ENCODE results near the gene NOD2. TPM values are rescaled to one million over a fixed set of nuclear protein-coding genes. Genes with fewer than 3 reads are reported as not detected.

The NOD2 gene
- total RNA-seq, 1 experiment from 2014 or later: not detected

DNA sequence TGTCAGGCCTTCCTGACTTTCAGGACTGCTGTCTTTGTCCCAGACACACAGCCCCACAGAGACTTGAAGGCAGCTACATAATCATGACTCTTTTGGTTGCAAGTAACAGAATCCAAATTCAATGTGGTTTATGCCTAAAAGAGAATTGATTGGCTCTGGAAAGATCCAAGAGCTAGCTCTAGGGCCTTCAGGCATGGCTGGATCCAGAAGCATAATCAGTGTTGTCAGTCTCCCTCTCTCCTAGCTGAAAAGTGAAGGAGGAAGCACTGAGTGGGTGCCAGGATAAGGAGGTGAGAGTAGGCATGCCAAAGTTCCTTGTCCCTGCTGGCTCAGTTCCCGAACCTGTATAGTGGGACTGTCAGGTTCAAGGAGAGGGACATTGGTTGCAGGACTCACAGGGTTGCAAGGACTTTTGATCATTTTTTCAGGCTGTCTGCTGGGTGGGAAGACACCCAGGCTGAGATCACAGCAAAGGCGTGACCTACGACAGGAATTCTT is 37.8 kb upstream of the NOD2 start:
- no peaks in the 10 kb centered on the region for H3K36me3 ChIP-seq (ENCODE audit: control insufficient read depth, insufficient read depth, low read length)
- in situ Hi-C loops (cut with HindIII; ENCODE audit: low pct_unique_long_range_greater_than_20kb, low sequenced_read_pairs): no loop called here
- no peaks in the 10 kb centered on the region for H3K27me3 ChIP-seq (ENCODE audit: control insufficient read depth, insufficient read depth, low read length)
- BruUV-seq (replicated peaks): no TSS peak
- intact Hi-C loops (cut with micrococcal nuclease; ENCODE audit: unreplicated experiment): no loop called here
- no peak overlapping the region for H3K4me3 ChIP-seq (ENCODE audit: low read depth in 2 of 2, low read length in 2 of 2)
- no peak for TF ChIP-seq TCF7L2 (IDR thresholded peaks at IDR 0.05; ENCODE audit: low read depth, low read length)
- no peak for TF ChIP-seq POLR2AphosphoS5 (IDR thresholded peaks at IDR 0.05; ENCODE audit: low read depth, low read length)
- TF ChIP-seq SIN3A (IDR thresholded peaks at IDR 0.05; ENCODE audit: borderline replicate concordance, insufficient read depth, low read depth, low read length): no peak
- no peak for TF ChIP-seq REST (IDR thresholded peaks at IDR 0.05; ENCODE audit: insufficient read depth in 1 of 2, low read depth in 2 of 2, low read length in 1 of 2)
- TF ChIP-seq, protein P1, sequence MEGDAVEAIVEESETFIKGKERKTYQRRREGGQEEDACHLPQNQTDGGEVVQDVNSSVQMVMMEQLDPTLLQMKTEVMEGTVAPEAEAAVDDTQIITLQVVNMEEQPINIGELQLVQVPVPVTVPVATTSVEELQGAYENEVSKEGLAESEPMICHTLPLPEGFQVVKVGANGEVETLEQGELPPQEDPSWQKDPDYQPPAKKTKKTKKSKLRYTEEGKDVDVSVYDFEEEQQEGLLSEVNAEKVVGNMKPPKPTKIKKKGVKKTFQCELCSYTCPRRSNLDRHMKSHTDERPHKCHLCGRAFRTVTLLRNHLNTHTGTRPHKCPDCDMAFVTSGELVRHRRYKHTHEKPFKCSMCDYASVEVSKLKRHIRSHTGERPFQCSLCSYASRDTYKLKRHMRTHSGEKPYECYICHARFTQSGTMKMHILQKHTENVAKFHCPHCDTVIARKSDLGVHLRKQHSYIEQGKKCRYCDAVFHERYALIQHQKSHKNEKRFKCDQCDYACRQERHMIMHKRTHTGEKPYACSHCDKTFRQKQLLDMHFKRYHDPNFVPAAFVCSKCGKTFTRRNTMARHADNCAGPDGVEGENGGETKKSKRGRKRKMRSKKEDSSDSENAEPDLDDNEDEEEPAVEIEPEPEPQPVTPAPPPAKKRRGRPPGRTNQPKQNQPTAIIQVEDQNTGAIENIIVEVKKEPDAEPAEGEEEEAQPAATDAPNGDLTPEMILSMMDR (IDR thresholded peaks at IDR 0.05): no peak
- ChIA-PET POLR2A (no interaction called here), CTCF (interaction anchor here (0.6 kb wide), 1 partner anchor 301 kb away, joined by 3 read pairs; no protein-coding TSS in a partner anchor)
- no peak for ATAC-seq
- H3K9me3 ChIP-seq (ENCODE audit: control insufficient read depth, insufficient read depth, low read depth, low read length): no peaks in the 10 kb centered on the region
- H3K27ac ChIP-seq (ENCODE audit: low read length): no peak overlapping the region
- no peak for DNase-seq (ENCODE audit: low read depth, low spot score)
- H3K4me1 ChIP-seq (ENCODE audit: control insufficient read depth, insufficient read depth, low read length): no peaks in the 10 kb centered on the region

- ChIA-PET POLR2A (no interaction called here), CTCF (no interaction called here)
- no peak for DNase-seq (ENCODE audit: low read depth, low spot score)
- Histone ChIP-seq H3K4me1 (ENCODE audit: control insufficient read depth, insufficient read depth, low read length) (no peaks in the 10 kb centered on the region), H3K27me3 (ENCODE audit: control insufficient read depth, insufficient read depth, low read length) (no peaks in the 10 kb centered on the region), H3K9me3 (ENCODE audit: control insufficient read depth, insufficient read depth, low read depth, low read length) (no peaks in the 10 kb centered on the region), H3K4me3 (ENCODE audit: low read depth in 2 of 2, low read length in 2 of 2) (no peak overlapping the region), H3K27ac (ENCODE audit: low read length) (no peak overlapping the region), H3K36me3 (ENCODE audit: control insufficient read depth, insufficient read depth, low read length) (no peaks in the 10 kb centered on the region)
- intact Hi-C loops (cut with micrococcal nuclease; ENCODE audit: unreplicated experiment): no loop called here
- TF ChIP-seq TCF7L2 (IDR thresholded peaks at IDR 0.05; ENCODE audit: low read depth, low read length): no peak
- TF ChIP-seq REST (IDR thresholded peaks at IDR 0.05; ENCODE audit: insufficient read depth in 1 of 2, low read depth in 2 of 2, low read length in 1 of 2): no peak
- TF ChIP-seq, protein P1 (IDR thresholded peaks at IDR 0.05): no peak
- TF ChIP-seq SIN3A (IDR thresholded peaks at IDR 0.05; ENCODE audit: borderline replicate concordance, insufficient read depth, low read depth, low read length): no peak
- no peak for TF ChIP-seq POLR2AphosphoS5 (IDR thresholded peaks at IDR 0.05; ENCODE audit: low read depth, low read length)
- ATAC-seq: no peak
- in situ Hi-C loops (cut with HindIII; ENCODE audit: low pct_unique_long_range_greater_than_20kb, low sequenced_read_pairs): no loop called here
- BruUV-seq (replicated peaks): no TSS peak
Measured at GRCh38 chr16:50657241-50657640, 36.2 kb upstream of the NOD2 start.

Data from Panc1 (cell line).